SH-SY5Y (cell line): ENCODE results near the gene RBP4.

Experiments used
- GATA2 ChIP-seq: IDR thresholded peaks from 2 replicates; pipeline ENCODE4 v1.6.1; 2011; ENCODE audit warnings: mild to moderate bottlenecking, low read depth, low read length
- GATA3 ChIP-seq: IDR thresholded peaks from 2 replicates; pipeline ENCODE4 v1.6.1; 2011; ENCODE audit warnings: low read depth, mild to moderate bottlenecking, low read length, moderate library complexity

DNA sequence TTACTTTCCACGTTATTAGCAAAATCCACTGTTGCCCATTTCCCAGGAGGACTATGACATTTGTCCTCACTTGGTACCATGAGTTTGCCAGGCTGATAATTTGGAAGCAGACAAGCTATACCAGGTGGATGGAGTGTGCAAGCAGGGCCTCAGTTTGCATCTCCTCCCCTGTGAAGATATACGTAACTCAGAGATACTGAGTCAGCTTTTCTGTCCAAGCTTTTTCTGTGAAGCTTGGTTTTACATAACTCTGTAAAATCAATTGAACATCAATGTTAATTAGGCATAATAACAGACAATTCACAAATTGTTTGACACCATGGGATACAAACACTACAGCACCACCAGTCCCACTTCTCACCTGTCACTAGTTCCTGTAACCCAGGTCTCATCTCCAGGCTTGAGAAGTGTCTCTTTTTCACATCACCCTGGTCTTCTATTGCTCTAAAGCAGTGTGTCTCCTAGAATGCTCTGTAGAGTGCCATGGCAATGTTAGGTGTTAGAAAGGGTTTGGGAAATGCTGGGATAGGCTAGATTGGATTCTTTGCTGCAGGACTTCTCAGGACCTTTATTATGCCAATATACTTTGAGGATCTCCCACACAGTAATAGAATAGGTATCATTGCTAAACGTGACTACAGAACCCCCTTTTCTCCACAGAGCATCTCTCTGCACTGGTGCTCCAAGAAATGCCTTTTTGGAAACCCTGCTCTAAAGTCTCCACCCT is 20.9 kb downstream of the RBP4 start:
- TF ChIP-seq GATA2: no peak
- TF ChIP-seq GATA3: no peak
